ENCODE results near the gene SH2D3C. TPM values are rescaled to one million over a fixed set of nuclear protein-coding genes. Genes with fewer than 3 reads are reported as not detected.

Gene SH2D3C
- total RNA-seq, 4 donors from 2014 or later: 7.1 to 33.6 (median 17.2) TPM

DNA sequence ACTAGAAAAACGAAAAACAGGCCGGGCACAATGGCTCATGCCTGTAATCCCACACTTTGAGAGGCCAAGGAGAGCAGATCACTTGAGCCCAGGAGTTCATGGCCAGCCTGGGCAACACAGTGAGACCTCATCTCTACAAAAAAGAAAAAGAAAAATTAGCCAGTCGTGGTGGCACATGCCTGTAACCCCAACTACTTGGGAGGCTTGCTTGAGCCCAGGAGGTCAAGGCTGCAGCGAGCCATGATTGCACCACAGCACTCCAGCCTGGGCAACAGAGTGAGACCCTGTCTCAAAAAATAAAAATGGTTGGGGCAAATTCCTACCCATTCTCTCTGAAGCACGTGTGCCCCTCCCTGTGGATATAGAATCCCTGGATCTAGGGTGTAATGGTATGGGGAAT is 80.1 kb downstream of the SH2D3C start:
- no peak for TF ChIP-seq CTCF (IDR thresholded peaks at IDR 0.05)
- no peak for ATAC-seq (ENCODE audit: low FRiP score)
- DNase-seq (ENCODE audit: low spot score): no peak

DNA sequence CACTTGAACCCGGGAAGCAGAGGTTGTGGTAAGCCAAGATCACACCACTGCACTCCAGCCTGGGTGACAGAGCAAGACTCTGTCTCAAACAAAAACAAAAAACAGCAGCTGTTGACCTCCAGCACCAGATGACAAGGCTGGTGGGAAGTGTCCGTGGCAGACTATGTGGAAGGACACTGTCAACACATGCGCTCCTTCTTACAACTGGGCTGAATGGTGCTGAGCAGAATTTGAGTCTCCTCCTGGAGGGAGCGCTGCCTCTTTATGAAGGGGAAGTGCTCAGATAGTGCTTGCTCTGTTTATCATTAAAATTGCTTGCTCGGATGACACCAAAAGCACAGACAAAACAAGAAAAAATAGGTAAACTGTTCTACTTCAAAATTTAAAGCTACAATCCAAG is 80.9 kb downstream of the SH2D3C start:
- DNase-seq (ENCODE audit: low spot score) (no peak), ATAC-seq (ENCODE audit: low FRiP score) (no peak)
- no peak for TF ChIP-seq CTCF (IDR thresholded peaks at IDR 0.05)

- no peak for TF ChIP-seq CTCF (IDR thresholded peaks at IDR 0.05)
- ATAC-seq (ENCODE audit: low FRiP score): no peak
- DNase-seq (ENCODE audit: low spot score): no peak
Measured at GRCh38 chr9:127694890-127695720, 83.4 kb downstream of the SH2D3C start.

- no peak for TF ChIP-seq CTCF (IDR thresholded peaks at IDR 0.05)
- ATAC-seq (ENCODE audit: low FRiP score) (no peak), DNase-seq (ENCODE audit: low spot score) (no peak)
Measured at GRCh38 chr9:127693697-127694096, 84.8 kb downstream of the SH2D3C start.

DNA sequence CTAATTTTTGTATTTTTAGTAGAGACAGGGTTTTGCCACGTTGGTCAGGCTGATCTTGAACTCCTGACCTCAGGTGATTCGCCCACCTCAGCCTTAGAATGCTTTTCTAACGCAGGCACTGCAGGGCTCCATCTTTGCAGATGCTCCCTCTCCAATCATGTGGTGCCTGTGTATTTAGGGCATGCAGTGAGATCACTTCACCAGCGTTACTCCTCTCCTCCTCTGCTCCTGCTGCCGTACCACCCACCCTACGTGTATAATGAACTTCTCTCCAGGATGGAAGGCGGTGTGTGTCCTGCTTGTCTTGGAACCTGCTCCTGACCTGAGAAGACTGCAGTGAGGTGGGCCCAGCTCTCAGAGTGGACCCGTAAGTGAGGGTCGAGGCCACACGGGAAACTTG is 85.3 kb downstream of the SH2D3C start:
- TF ChIP-seq CTCF (IDR thresholded peaks at IDR 0.05): no peak
- DNase-seq (ENCODE audit: low spot score) (no peak), ATAC-seq (ENCODE audit: low FRiP score) (no peak)

DNA sequence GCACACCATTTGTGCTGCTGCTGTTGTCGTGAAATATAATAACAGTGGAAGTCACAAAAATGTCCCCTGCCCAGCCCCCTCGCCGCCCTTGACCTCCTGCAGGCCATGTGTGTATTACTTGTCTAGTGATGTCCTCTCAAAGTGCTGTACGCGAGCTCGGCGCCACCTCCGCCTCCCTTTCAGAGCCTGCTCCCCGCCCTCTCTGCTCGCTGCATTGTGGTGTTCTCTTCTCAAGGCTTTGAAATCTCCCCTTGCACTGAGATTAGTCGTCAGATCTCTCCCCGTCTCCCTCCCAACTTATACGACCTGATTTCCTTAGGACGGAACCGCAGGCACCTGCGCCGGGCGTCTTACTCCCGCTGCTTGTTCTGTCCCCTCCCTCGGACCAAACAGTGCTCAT is 86.4 kb downstream of the SH2D3C start:
- no peak for DNase-seq (ENCODE audit: low spot score)
- ATAC-seq (ENCODE audit: low FRiP score): no peak
- TF ChIP-seq CTCF (IDR thresholded peaks at IDR 0.05): no peak

DNA sequence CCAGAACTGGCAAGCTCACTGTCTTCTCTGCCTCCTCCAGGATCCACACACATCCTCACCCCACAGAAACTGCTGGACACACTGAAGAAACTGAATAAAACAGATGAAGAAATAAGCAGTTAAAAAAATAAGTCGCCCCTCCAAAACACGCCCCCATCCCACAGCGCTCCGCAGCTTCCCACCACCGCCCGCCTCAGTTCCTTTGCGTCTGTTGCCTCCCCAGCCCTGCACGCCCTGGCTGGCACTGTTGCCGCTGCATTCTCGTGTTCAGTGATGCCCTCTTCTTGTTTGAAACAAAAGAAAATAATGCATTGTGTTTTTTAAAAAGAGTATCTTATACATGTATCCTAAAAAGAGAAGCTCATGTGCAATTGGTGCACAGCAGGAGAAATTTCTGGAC is 87.7 kb downstream of the SH2D3C start:
- no peak for TF ChIP-seq CTCF (IDR thresholded peaks at IDR 0.05)
- DNase-seq (ENCODE audit: low spot score) (no peak), ATAC-seq (ENCODE audit: low FRiP score) (no peak)

Measured in omental fat pad (tissue), 4 donors.